GM12874 (cell line): ENCODE measurements around the gene FHIT.

Source experiments
- TF ChIP-seq, protein P1 (sequence below): IDR thresholded peaks from 2 replicates; pipeline ENCODE4 v1.5.1; 2011; ENCODE audit warnings: low read depth, mild to moderate bottlenecking, control low read depth, low read length, moderate library complexity; ENCODE audit not compliant: insufficient read depth

Gene FHIT

GRCh38 chr3:60192297-60193114 is 1058.7 kb downstream of the FHIT start:
- TF ChIP-seq, protein P1, sequence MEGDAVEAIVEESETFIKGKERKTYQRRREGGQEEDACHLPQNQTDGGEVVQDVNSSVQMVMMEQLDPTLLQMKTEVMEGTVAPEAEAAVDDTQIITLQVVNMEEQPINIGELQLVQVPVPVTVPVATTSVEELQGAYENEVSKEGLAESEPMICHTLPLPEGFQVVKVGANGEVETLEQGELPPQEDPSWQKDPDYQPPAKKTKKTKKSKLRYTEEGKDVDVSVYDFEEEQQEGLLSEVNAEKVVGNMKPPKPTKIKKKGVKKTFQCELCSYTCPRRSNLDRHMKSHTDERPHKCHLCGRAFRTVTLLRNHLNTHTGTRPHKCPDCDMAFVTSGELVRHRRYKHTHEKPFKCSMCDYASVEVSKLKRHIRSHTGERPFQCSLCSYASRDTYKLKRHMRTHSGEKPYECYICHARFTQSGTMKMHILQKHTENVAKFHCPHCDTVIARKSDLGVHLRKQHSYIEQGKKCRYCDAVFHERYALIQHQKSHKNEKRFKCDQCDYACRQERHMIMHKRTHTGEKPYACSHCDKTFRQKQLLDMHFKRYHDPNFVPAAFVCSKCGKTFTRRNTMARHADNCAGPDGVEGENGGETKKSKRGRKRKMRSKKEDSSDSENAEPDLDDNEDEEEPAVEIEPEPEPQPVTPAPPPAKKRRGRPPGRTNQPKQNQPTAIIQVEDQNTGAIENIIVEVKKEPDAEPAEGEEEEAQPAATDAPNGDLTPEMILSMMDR, result no peak

DNA sequence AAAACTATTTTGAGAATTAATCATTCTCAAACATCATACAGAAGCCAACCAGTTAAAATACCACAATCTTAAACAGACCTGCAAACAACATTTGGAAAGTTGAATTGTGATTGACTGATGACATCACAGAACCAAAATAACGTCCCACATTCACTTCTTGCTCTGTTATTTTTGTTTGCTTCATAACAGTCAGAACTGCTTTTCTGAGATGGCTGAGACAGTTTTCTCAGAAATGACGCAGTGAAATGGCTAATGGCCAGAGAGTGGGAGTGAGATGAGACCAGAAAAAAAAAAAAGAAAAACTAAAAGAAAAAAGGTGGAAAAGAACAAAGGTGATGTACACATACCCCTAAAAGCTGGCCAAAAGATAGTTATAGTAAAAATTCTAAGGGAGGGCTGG is 1061.2 kb downstream of the FHIT start:
- TF ChIP-seq, protein P1, result no peak

GRCh38 chr3:60189304-60189703 is 1061.9 kb downstream of the FHIT start:
- TF ChIP-seq, protein P1, result no peak

- TF ChIP-seq, protein P1, result no peak
Observed at GRCh38 chr3:60188803-60189202, 1062.4 kb downstream of the FHIT start.

GRCh38 chr3:60187343-60187742 is 1063.9 kb downstream of the FHIT start:
- TF ChIP-seq, protein P1, result no peak

DNA sequence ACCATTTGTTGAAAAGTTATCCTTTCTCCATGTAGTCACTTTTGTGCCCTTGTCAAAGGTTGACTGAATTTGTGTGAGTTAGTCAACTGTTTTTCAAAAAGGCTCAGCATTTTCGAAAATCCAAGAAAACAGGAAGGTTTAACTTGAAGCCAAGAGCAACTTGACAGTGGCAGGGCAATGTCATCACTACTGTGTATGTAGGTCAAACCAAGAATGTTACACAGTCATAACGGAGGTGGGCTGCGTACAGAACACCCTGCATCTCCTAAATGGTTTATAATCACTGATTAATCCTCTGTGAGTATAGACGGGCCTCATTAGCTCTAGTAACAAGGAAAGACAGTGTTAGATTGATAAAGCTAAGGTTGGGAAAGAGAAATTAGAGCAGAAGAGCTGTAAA is 1064.9 kb downstream of the FHIT start:
- TF ChIP-seq, protein P1, result no peak

GRCh38 chr3:60185161-60185560 is 1066.1 kb downstream of the FHIT start:
- TF ChIP-seq, protein P1, result no peak
